Pons (tissue), 1 donor: ENCODE measurements around the gene ENOX2.

Experiments used
- DNase-seq: peaks from one replicate; pipeline ENCODE4 v3.0.0-alpha.2; 2016; ENCODE audit warnings: low spot score

The ENOX2 gene

DNA sequence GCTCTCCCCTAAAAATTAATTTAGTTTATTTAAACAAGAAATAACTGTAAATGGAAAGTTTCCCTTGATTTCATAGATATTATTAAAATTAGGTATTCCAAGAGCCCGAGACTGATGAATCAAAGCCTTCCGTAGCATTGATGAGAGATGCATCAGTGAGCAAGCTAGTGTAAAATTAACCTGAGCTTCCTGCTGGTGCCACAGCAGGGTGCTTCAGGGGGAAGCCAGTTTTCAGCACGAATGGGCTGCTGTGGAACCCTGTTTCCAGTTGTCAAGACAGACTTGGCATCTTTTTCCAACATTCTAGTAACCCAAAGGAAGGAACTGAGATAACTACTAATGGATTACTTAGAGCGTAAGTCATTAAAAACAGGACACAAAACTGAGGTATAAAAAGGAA, 279.5 kb downstream of the ENOX2 start:
- DNase-seq: no peak

GRCh38 chrX:130615941-130616340, 287.1 kb downstream of the ENOX2 start:
- no peak for DNase-seq

DNA sequence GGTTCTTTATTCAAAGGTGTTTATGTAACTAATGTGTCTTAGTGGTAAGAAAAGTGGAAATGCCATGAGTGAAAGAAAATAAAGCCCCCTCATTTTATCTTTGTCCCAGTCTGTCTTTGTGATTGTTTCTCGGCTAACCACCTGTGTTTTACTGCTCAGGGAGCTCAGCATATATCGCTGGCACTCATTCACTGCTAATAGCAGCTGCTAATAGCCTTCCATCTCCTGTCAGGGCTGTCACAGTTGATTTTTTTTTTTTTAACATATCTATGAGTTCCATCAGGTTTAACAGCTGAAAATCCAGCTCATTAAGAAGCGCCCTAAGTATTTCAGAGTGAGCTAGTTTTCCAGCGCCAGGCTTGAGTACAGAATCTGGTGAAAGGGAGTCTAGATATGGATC, 295.6 kb downstream of the ENOX2 start:
- DNase-seq: no peak

DNA sequence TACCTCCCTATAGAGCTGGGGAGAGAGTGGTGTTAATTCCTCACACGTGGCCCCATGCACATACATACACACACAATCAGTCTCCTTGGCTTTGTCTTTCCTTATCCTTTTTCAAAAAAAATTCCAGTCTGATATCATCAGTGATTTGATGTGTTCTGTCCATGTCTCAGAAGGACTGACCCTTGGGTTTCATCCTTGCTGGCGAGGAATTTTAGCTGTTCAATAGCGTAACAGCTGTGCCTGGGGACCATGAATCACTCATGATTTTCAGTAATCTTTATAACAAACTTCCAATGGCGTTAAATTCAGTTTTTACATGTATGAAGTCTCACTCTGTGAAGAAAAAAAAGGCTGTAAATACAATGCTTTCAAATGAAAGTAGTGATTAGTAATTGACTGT, 296.6 kb downstream of the ENOX2 start:
- DNase-seq: no peak

GRCh38 chrX:130604882-130605281, 298.1 kb downstream of the ENOX2 start:
- no peak for DNase-seq

DNA sequence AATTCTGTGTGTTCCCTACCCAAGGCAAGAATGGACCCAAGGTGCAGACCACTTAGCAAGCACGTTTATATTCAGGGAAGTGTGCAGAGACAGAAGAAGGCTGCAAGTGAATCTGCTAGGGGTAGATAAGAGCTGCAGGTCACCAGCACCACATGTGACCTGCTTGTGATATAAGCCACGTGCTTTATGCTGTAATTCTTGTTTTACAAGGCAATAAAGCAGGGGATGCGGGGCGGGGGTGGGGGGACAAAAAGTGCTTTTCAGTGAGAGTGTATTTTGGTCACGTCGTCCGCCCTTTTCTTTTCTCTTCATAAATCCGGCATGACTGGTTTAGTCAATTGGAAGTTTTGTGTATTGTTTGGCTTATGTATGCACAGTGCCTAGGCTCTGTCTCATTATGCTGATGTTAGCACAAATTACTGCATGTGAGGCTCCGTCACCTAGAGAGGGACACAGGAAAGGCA, 308.5 kb downstream of the ENOX2 start:
- peak; percentile 70 for DNase-seq

- DNase-seq: no peak
Measured at GRCh38 chrX:130593911-130594310, 309.1 kb downstream of the ENOX2 start.

DNA sequence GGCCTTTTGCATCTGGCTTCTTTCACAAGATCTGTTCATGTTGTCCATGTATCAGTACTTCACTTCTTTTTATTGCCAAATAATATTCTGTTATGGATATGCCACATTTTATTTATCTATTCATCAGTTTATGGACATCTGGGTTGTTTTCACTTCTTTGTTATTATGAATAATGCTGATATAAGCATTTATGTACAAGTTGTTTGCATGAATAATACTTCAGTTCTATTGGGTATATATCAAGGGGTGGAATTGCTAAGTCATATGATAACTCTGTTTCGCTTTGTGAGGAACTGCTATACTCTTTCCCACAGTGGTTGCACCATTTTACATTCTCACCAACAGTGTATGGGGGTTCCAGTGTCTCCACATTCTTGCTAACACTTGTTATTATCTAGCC, 310.8 kb downstream of the ENOX2 start:
- DNase-seq: no peak

- DNase-seq: no peak
Measured at GRCh38 chrX:130578906-130579305, 324.1 kb downstream of the ENOX2 start.

DNA sequence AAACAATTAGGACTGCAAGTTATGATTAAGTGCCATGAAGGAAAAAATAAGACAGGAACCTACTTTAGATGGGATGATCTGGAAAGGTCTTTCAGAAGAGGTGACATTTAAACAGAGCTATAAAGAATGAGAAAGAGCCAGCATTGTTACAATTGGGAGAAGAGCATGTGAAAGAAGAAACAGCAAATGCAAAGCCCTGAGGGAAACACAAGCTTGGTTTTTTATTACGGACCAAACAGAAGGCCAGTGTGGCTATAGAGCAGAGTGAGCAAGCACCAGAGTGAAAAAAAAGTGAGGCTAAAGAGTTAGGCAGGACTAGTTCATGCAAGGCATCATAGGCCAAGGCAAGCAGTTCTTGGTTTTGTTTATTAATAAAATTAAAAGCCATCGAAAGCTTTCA, 325.6 kb downstream of the ENOX2 start:
- DNase-seq: no peak

DNA sequence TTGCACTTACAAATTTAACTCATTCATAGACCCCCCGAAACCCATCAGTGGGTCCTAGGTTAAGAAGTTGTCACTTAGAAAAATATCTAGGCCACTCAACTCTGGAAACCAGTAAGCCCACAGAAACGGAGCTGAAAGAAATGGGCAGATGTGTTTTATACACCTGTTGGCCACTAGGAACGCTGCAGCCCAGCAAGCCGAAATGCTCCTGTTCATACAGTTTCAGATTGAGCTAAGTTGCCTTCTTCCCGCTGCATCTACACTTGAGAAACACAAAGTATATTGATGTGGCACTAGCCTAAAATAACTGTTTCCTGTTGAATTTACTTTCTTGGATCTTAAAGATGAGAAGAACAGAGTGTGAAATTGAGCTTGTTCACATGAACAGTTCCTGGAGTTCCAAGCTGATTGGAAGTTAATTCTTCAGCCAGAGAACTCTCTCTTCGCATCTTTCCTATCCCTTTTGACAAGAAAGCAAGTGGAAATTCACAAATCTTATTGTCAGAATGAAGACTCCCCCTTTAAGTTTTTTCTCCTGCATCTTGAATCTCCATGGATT, 327.1 kb downstream of the ENOX2 start:
- DNase-seq: peak; percentile 56
